Right lobe of liver (tissue), 4 donors: ENCODE measurements around the gene CMYA5.

Experiments
- POLR2A ChIP-seq: fragments of 450-650 bp; IDR thresholded peaks from one replicate; pipeline ENCODE4 v1.6.1; 2017; ENCODE audit warnings: antibody characterized with exemption, mild to moderate bottlenecking
- TF ChIP-seq, protein P1 (sequence below), 4 donors: fragments of 200-600 bp in 3 of 4; fragments of 450-650 bp in 1 of 4; IDR thresholded peaks; one replicate each; pipeline versions ENCODE4 v1.5.1 to v1.8.0; 2016 to 2022; ENCODE audit warnings: antibody characterized with exemption in 4 of 4, mild to moderate bottlenecking in 2 of 4
- donor health status: DM: no; HTN: no; CAD: no.
- donor health status: DM: no; HTN: no; CAD: no.
- donor health status: DM: no; HTN: yes; CAD: no.

DNA sequence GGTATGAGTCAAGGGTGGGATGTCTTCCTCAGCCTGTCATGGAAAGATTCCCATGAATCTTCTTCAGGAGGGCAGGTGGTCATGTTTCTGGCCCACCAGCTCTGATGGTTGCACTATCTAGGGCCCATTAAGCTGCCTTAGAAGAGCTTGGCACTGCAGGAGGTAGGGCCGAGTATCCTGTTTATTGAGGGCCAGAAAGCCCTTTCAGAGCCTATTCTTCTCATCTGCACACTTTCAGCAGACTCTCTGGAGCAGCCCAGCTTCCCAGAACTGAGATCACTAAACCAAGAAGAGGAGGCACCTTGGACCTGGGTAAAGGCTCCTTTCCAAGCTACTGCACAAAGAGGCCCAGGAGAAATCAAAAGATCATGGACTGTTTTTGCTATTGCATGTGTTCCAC lies 154.9 kb downstream of the CMYA5 start:
- TF ChIP-seq, protein P1, sequence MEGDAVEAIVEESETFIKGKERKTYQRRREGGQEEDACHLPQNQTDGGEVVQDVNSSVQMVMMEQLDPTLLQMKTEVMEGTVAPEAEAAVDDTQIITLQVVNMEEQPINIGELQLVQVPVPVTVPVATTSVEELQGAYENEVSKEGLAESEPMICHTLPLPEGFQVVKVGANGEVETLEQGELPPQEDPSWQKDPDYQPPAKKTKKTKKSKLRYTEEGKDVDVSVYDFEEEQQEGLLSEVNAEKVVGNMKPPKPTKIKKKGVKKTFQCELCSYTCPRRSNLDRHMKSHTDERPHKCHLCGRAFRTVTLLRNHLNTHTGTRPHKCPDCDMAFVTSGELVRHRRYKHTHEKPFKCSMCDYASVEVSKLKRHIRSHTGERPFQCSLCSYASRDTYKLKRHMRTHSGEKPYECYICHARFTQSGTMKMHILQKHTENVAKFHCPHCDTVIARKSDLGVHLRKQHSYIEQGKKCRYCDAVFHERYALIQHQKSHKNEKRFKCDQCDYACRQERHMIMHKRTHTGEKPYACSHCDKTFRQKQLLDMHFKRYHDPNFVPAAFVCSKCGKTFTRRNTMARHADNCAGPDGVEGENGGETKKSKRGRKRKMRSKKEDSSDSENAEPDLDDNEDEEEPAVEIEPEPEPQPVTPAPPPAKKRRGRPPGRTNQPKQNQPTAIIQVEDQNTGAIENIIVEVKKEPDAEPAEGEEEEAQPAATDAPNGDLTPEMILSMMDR (IDR thresholded peaks at IDR 0.05) = no peak
- TF ChIP-seq POLR2A = no peak
